Testis (tissue), 3 donors: ENCODE data around the gene ESR1. TPM values are rescaled to one million over a fixed set of nuclear protein-coding genes. Genes with fewer than 3 reads are reported as not detected.

Source experiments
- DNase-seq: peaks from one replicate; pipeline ENCODE4 v3.0.0-alpha.2; 2019
- H3K27ac ChIP-seq, 2 donors: fragments of 200-600 bp; sonication (generic); one replicate each; pipeline ENCODE4 v1.5.1; 2019
- H3K27me3 ChIP-seq: fragments of 200-600 bp; sonication (generic); one replicate; pipeline ENCODE4 v1.5.1; 2019
- H3K36me3 ChIP-seq: fragments of 200-600 bp; sonication (generic); one replicate; pipeline ENCODE4 v1.5.1; 2017; ENCODE audit warnings: low read depth; ENCODE audit errors: missing control alignments
- H3K4me1 ChIP-seq: fragments of 200-600 bp; sonication (generic); one replicate; pipeline ENCODE4 v1.5.1; 2019
- H3K4me3 ChIP-seq, 2 donors: fragments of 200-600 bp; sonication (generic); one replicate each; pipeline ENCODE4 v1.5.1; 2017 to 2019
- H3K9me3 ChIP-seq: fragments of 200-600 bp; sonication (generic); one replicate; pipeline ENCODE4 v1.5.1; 2017
- POLR2A ChIP-seq: fragments of 450-650 bp; IDR thresholded peaks from one replicate; pipeline ENCODE4 v1.6.1; 2017; ENCODE audit warnings: antibody characterized with exemption, mild to moderate bottlenecking, moderate library complexity
- WGBS, 2 donors: methylation state at CpG; one replicate each; pipeline ENCODE4 v1.1.5; 2018; 5-methylcytosine and 5-hydroxymethylcytosine counted together
- intact Hi-C: fragments of 100-400 bp; cut with DNase I; formaldehyde crosslinking; loops from one replicate; pipeline ENCODE4 v1.15.1; 2023; ENCODE audit warnings: low total_unique reads
- polyA plus RNA-seq: library from polyadenylated mRNA; stranded (reverse); fragments of 350-450 nt; fragmentation: Illumina TruSeq; extraction: RNeasy Lipid Tissue Mini Kit (QIAGEN cat#74804); gene quantifications from one replicate; pipeline ENCODE4 v1.2.3, GENCODE V29; 2014; ENCODE audit warnings: low read depth, low replicate concordance; ENCODE audit not compliant: insufficient read depth
- total RNA-seq, 2 donors: library from RNA; depleted of rRNA; stranded (reverse); fragments of >200 nt; gene quantifications; one replicate each; pipeline ENCODE4 v1.2.3, GENCODE V29; 2016
- TF ChIP-seq, protein P1 (sequence below), 3 experiments: fragments of 450-650 bp in 2 of 3; fragments of 200-600 bp in 1 of 3; sonication (generic) in 1 of 3; IDR thresholded peaks; one replicate each; pipeline ENCODE4 v1.5.1; 2016 to 2019; ENCODE audit warnings: antibody characterized with exemption in 3 of 3, mild to moderate bottlenecking in 2 of 3, moderate library complexity in 1 of 3

ESR1 gene
- total and polyA plus RNA-seq, 3 donors from 2014 or later, result 4.3 to 9.3 (median 8.1) TPM

DNA sequence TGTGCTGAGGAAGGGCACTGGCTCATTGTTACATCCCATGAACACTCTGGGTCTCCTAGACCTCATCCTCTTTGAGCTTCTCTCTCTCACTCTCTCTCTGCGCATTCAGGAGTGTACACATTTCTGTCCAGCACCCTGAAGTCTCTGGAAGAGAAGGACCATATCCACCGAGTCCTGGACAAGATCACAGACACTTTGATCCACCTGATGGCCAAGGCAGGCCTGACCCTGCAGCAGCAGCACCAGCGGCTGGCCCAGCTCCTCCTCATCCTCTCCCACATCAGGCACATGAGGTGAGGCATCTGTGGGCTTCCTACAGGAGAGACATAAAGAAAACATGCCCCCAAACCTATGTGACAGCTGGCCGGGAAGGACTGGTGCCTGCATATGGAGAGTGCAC, 286.8 kb downstream of the ESR1 start:
- DNase-seq, result no peak
- TF ChIP-seq, protein P1, sequence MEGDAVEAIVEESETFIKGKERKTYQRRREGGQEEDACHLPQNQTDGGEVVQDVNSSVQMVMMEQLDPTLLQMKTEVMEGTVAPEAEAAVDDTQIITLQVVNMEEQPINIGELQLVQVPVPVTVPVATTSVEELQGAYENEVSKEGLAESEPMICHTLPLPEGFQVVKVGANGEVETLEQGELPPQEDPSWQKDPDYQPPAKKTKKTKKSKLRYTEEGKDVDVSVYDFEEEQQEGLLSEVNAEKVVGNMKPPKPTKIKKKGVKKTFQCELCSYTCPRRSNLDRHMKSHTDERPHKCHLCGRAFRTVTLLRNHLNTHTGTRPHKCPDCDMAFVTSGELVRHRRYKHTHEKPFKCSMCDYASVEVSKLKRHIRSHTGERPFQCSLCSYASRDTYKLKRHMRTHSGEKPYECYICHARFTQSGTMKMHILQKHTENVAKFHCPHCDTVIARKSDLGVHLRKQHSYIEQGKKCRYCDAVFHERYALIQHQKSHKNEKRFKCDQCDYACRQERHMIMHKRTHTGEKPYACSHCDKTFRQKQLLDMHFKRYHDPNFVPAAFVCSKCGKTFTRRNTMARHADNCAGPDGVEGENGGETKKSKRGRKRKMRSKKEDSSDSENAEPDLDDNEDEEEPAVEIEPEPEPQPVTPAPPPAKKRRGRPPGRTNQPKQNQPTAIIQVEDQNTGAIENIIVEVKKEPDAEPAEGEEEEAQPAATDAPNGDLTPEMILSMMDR (IDR thresholded peaks at IDR 0.05), result no peak
- TF ChIP-seq POLR2A, result no peak
- intact Hi-C loops, result no loop called here
- H3K27me3 ChIP-seq, result no peaks in the 10 kb centered on the region
- no peaks in the 10 kb centered on the region for H3K9me3 ChIP-seq
- no peaks in the 10 kb centered on the region for H3K36me3 ChIP-seq
- no peak overlapping the region for H3K4me3 ChIP-seq
- no peaks in the 10 kb centered on the region for H3K4me1 ChIP-seq
- WGBS, 2 donors, result 93% methylated on average over 4 of the region's 4 CpGs
- H3K27ac ChIP-seq, result no peak overlapping the region

DNA sequence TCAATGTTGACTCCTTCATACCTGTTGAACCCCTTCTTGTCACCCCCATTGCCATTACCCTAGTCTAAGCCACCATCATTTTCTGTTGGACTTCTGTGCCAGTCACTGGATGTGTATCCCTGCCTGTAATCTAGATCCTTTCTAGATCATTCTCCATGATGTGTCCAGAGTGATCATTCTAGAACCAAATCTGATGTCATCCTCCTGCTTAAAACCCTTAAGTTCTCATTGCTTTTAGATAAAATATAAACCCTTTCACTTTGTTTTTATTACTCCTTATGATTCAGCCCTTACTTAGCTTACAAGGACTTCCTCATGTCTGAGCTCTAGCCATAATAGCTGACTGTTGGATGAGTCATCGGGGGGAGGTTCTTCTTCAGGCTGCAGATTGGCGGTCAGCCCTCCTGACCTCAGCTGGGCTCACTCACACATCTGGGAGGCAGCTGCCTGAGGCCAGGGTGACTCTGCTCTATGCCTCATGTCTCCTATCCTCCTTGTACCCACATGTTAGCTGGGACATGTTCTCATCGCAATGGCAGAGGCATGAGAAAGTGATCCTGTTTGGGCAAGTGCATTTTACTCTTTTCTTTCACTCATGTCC, 287.6 kb downstream of the ESR1 start:
- H3K4me3 ChIP-seq, result no peak overlapping the region
- WGBS, 2 donors, result 58 to 79% methylated on average over 3 of the region's 3 CpGs
- no peaks in the 10 kb centered on the region for H3K4me1 ChIP-seq
- no peaks in the 10 kb centered on the region for H3K36me3 ChIP-seq
- H3K9me3 ChIP-seq, result no peaks in the 10 kb centered on the region
- H3K27ac ChIP-seq, result no peak overlapping the region
- DNase-seq, result peak; percentile 40
- intact Hi-C loops, result no loop called here
- no peaks in the 10 kb centered on the region for H3K27me3 ChIP-seq
- TF ChIP-seq, protein P1 (IDR thresholded peaks at IDR 0.05), result no peak
- no peak for TF ChIP-seq POLR2A

DNA sequence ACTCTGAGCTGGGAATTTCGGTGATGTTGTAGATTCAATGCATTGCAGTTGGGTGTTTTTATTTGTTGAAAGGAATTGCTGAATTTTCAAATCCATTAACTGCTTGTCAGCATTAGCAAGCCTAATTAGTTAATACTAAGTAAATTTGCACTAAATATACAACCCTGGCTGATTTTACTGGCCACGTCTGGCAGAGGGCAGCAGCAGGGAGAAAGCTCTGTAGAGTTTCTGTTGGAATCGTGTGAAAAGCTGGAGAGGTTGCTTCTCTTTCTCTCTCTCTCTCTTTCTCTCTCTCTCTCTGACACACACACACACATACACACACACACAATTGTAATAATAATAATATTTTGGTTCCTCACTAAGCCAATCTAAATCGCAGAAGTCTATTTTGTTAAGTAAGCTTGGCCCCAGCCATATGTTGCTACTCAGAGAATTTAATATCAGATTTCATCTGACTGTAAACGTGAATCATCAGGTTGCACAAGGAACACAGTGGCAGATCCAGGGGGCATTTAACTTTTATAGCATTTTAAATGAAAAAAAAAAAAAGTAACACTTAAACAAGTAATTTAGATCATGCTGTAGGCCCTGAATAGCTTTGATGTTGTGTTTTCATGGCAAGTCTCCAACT, 289.5 kb downstream of the ESR1 start:
- 69 to 70% methylated on average over 5 of the region's 5 CpGs for WGBS, 2 donors
- H3K36me3 ChIP-seq, result no peaks in the 10 kb centered on the region
- H3K27me3 ChIP-seq, result no peaks in the 10 kb centered on the region
- no peaks in the 10 kb centered on the region for H3K4me1 ChIP-seq
- intact Hi-C loops, result no loop called here
- H3K27ac ChIP-seq, result no peak overlapping the region
- H3K4me3 ChIP-seq, result no peak overlapping the region
- TF ChIP-seq, protein P1 (IDR thresholded peaks at IDR 0.05), result no peak
- no peak for TF ChIP-seq POLR2A
- no peak for DNase-seq
- H3K9me3 ChIP-seq, result no peaks in the 10 kb centered on the region

DNA sequence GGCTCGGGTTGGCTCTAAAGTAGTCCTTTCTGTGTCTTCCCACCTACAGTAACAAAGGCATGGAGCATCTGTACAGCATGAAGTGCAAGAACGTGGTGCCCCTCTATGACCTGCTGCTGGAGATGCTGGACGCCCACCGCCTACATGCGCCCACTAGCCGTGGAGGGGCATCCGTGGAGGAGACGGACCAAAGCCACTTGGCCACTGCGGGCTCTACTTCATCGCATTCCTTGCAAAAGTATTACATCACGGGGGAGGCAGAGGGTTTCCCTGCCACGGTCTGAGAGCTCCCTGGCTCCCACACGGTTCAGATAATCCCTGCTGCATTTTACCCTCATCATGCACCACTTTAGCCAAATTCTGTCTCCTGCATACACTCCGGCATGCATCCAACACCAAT, 291.2 kb downstream of the ESR1 start:
- no peaks in the 10 kb centered on the region for H3K9me3 ChIP-seq
- DNase-seq, result no peak
- intact Hi-C loops, result no loop called here
- H3K4me1 ChIP-seq, result no peaks in the 10 kb centered on the region
- WGBS, 2 donors, result 83 to 89% methylated on average over 14 of the region's 14 CpGs
- H3K36me3 ChIP-seq, result no peaks in the 10 kb centered on the region
- no peak overlapping the region for H3K27ac ChIP-seq
- no peaks in the 10 kb centered on the region for H3K27me3 ChIP-seq
- H3K4me3 ChIP-seq, result no peak overlapping the region
- TF ChIP-seq, protein P1 (IDR thresholded peaks at IDR 0.05), result no peak
- TF ChIP-seq POLR2A, result no peak
